ENCODE measurements around the gene SPRING1.
A peak's percentile ranks its signal among the peaks of the same experiment; 100 is the strongest.

SPRING1 gene

GRCh38 chr12:116709768-116710167, 28.1 kb downstream of the SPRING1 start:
- H3K4me3 ChIP-seq (ENCODE audit: low read depth, low read length): no peak overlapping the region
- TF ChIP-seq MAX (IDR thresholded peaks at IDR 0.05; ENCODE audit: low read depth, low read length) (no peak), CTCF (IDR thresholded peaks at IDR 0.05; ENCODE audit: low read depth, low read length) (no peak), POLR2A (IDR thresholded peaks at IDR 0.05; ENCODE audit: extremely low read depth, insufficient read length) (no peak), MYC (IDR thresholded peaks at IDR 0.05; ENCODE audit: low read depth, low read length) (no peak)
- DNase-seq (ENCODE audit: low read depth): no peak

- no peak overlapping the region for H3K4me3 ChIP-seq (ENCODE audit: low read depth, low read length)
- peak; percentile 74 for TF ChIP-seq CTCF (IDR thresholded peaks at IDR 0.05; ENCODE audit: low read depth, low read length)
- peak; percentile 48; the same call in 1 of the 2 replicates for TF ChIP-seq MAX (IDR thresholded peaks at IDR 0.05; ENCODE audit: low read depth, low read length)
- no peak for TF ChIP-seq POLR2A (IDR thresholded peaks at IDR 0.05; ENCODE audit: extremely low read depth, insufficient read length)
- TF ChIP-seq MYC (IDR thresholded peaks at IDR 0.05; ENCODE audit: low read depth, low read length): no peak; the same call in 1 of the 2 replicates
- peak; percentile 80 for DNase-seq (ENCODE audit: low read depth)
Observed at GRCh38 chr12:116708826-116709756, 28.8 kb downstream of the SPRING1 start.

GRCh38 chr12:116707751-116708150, 30.1 kb downstream of the SPRING1 start:
- no peak for TF ChIP-seq CTCF (IDR thresholded peaks at IDR 0.05; ENCODE audit: low read depth, low read length)
- no peak for TF ChIP-seq POLR2A (IDR thresholded peaks at IDR 0.05; ENCODE audit: extremely low read depth, insufficient read length)
- TF ChIP-seq MYC (IDR thresholded peaks at IDR 0.05; ENCODE audit: low read depth, low read length): no peak
- TF ChIP-seq MAX (IDR thresholded peaks at IDR 0.05; ENCODE audit: low read depth, low read length): no peak
- no peak overlapping the region for H3K4me3 ChIP-seq (ENCODE audit: low read depth, low read length)
- DNase-seq (ENCODE audit: low read depth): no peak

GRCh38 chr12:116703214-116703795, 34.6 kb downstream of the SPRING1 start:
- DNase-seq (ENCODE audit: low read depth): peak; percentile 78
- peak; percentile 97 for TF ChIP-seq CTCF (IDR thresholded peaks at IDR 0.05; ENCODE audit: low read depth, low read length)
- TF ChIP-seq MAX (IDR thresholded peaks at IDR 0.05; ENCODE audit: low read depth, low read length): no peak
- TF ChIP-seq POLR2A (IDR thresholded peaks at IDR 0.05; ENCODE audit: extremely low read depth, insufficient read length): no peak
- TF ChIP-seq MYC (IDR thresholded peaks at IDR 0.05; ENCODE audit: low read depth, low read length): no peak
- H3K4me3 ChIP-seq (ENCODE audit: low read depth, low read length): no peak overlapping the region

- TF ChIP-seq CTCF (IDR thresholded peaks at IDR 0.05; ENCODE audit: low read depth, low read length) (no peak), POLR2A (IDR thresholded peaks at IDR 0.05; ENCODE audit: extremely low read depth, insufficient read length) (no peak), MAX (IDR thresholded peaks at IDR 0.05; ENCODE audit: low read depth, low read length) (no peak), MYC (IDR thresholded peaks at IDR 0.05; ENCODE audit: low read depth, low read length) (no peak)
- no peak for DNase-seq (ENCODE audit: low read depth)
- no peak overlapping the region for H3K4me3 ChIP-seq (ENCODE audit: low read depth, low read length)
Observed at GRCh38 chr12:116701432-116701831, 36.4 kb downstream of the SPRING1 start.

Data from NB4 (cell line).